Measurements from ENCODE around the gene HIPK2. TPM values are rescaled to one million over a fixed set of nuclear protein-coding genes. Genes with fewer than 3 reads are reported as not detected.
A peak's percentile ranks its signal among the peaks of the same experiment; 100 is the strongest.

Gene HIPK2
- total and polyA plus RNA-seq, 2 experiments from 2014 or later = 7.3 to 16.9 TPM

GRCh38 chr7:139617074-139617473 is 160.7 kb downstream of the HIPK2 start (continued):
- no peak for TF ChIP-seq ETS1 (IDR thresholded peaks at IDR 0.05)
- TF ChIP-seq ZNF331 (CRISPR knock-in tag; IDR thresholded peaks at IDR 0.05; ENCODE audit: low read depth) = no peak

- no peak overlapping the region for H3K27ac ChIP-seq (ENCODE audit: low read depth)
- no peaks in the 10 kb centered on the region; the same call in 1 of the 2 replicates for H3K36me3 ChIP-seq (ENCODE audit: insufficient read depth)
- TF ChIP-seq ZNF331 (CRISPR knock-in tag; IDR thresholded peaks at IDR 0.05; ENCODE audit: low read depth) (no peak), STAT1 (IDR thresholded peaks at IDR 0.05; ENCODE audit: unreplicated experiment) (no peak), ZNF114 (CRISPR knock-in tag; IDR thresholded peaks at IDR 0.05) (no peak), ZNF462 (CRISPR knock-in tag; IDR thresholded peaks at IDR 0.05) (no peak), JUNB (IDR thresholded peaks at IDR 0.05; ENCODE audit: unreplicated experiment) (no peak), EZH2phosphoT487 (IDR thresholded peaks at IDR 0.05; ENCODE audit: unreplicated experiment) (no peak), REST (IDR thresholded peaks at IDR 0.05; ENCODE audit: unreplicated experiment) (no peak), ETS1 (IDR thresholded peaks at IDR 0.05) (no peak), CTCF (conservative IDR thresholded peaks at IDR 0.05; ENCODE audit: low read depth in 2 of 2) (no peak), EZH2 (IDR thresholded peaks at IDR 0.05; ENCODE audit: low read depth, unreplicated experiment) (no peak), NANOG (IDR thresholded peaks at IDR 0.05; ENCODE audit: borderline replicate concordance) (no peak)
Measured at GRCh38 chr7:139614886-139615285, 162.9 kb downstream of the HIPK2 start.

More at GRCh38 chr7:139614886-139615285, 162.9 kb downstream of the HIPK2 start:
- H3K4me1 ChIP-seq (ENCODE audit: insufficient read depth) = no peaks in the 10 kb centered on the region
- Mint-ChIP-seq H3K4me3 (no peak overlapping the region), H3K36me3 (ENCODE audit: low read depth) (peaks cover 3% of the 10 kb centered on the region; the same call in 1 of the 3 replicates), H3K27ac (peak overlapping the region; percentile 50; the same call in 1 of the 2 replicates), H3K4me1 (peaks cover 21% of the 10 kb centered on the region), H3K27me3 (ENCODE audit: insufficient read depth, low read depth, poor library complexity) (peaks cover 4% of the 10 kb centered on the region), H3K9me3 (no peaks in the 10 kb centered on the region; the same call in 2 of the 3 replicates)
- H2AFZ ChIP-seq = no peak overlapping the region
- ATAC-seq (no peak), DNase-seq (ENCODE audit: low spot score) (no peak)
- H3K79me2 ChIP-seq (replicated peaks; ENCODE audit: insufficient read depth) = no peaks in the 10 kb centered on the region
- no peak overlapping the region for H3K4me2 ChIP-seq
- no peaks in the 10 kb centered on the region for H3F3A ChIP-seq (replicated peaks; ENCODE audit: low read depth)
- H3K9me2 ChIP-seq (ENCODE audit: insufficient read depth) = no peaks in the 10 kb centered on the region
- no peaks in the 10 kb centered on the region for H4K20me1 ChIP-seq (replicated peaks; ENCODE audit: insufficient read depth)
- H3K4me3 ChIP-seq = no peak overlapping the region
- no peaks in the 10 kb centered on the region for H3K27me3 ChIP-seq (ENCODE audit: insufficient read depth)

Data from GM23338 (cell line).